C4-2B (cell line): ENCODE measurements around the gene NES.

Experiments used
- H3K27ac ChIP-seq: fragments of 450-650 bp; 2 replicates; pipeline ENCODE4 v1.5.1; 2017
- ZFX ChIP-seq: fragments of 450-650 bp; IDR thresholded peaks from 2 replicates; pipeline ENCODE4 v1.6.1; 2017
- TF ChIP-seq, protein P1 (sequence below): fragments of 450-650 bp; conservative IDR thresholded peaks from 2 replicates; pipeline ENCODE4 v1.5.1; 2017; ENCODE audit warnings: mild to moderate bottlenecking

Gene NES

DNA sequence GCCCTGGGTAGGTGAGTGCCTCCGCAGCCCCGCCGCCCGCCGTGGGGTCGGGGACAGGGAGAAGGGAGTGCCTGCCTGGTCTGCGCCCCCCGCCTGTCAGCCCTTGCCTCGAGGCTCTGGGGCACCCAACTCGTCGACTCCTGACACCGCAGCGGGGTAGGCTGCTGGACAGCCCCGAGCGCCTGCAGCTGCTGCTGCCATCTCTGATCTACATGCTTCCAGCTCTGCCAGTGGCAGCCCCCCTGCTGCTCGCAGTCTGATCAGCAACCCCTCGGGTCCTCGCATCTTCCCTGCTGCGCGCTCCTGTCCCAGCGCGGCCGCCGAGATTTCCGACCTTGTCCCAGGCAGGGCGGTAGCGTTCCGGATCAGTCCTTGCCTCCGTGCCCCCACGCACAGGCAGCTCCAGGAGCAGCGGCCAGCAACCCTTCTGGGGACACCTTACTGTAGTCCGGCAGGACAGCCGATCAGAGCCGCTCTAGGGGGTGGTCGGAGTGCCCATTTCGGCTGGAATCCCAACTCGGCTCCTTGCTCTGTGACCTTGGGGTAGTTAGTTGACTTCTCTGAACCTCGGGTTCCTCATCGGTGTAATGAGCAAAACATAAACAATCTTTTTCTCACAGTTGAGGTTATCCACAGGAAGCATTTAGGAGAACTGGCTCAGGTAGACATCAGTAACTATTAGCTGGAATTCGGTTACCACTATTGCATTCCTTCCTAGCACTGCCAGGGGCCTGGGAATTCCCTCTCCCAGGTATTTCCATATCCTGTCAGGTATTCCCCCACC, 34.8 kb downstream of the NES start:
- no peak overlapping the region for H3K27ac ChIP-seq
- TF ChIP-seq ZFX: no peak
- TF ChIP-seq, protein P1, sequence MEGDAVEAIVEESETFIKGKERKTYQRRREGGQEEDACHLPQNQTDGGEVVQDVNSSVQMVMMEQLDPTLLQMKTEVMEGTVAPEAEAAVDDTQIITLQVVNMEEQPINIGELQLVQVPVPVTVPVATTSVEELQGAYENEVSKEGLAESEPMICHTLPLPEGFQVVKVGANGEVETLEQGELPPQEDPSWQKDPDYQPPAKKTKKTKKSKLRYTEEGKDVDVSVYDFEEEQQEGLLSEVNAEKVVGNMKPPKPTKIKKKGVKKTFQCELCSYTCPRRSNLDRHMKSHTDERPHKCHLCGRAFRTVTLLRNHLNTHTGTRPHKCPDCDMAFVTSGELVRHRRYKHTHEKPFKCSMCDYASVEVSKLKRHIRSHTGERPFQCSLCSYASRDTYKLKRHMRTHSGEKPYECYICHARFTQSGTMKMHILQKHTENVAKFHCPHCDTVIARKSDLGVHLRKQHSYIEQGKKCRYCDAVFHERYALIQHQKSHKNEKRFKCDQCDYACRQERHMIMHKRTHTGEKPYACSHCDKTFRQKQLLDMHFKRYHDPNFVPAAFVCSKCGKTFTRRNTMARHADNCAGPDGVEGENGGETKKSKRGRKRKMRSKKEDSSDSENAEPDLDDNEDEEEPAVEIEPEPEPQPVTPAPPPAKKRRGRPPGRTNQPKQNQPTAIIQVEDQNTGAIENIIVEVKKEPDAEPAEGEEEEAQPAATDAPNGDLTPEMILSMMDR: no peak

DNA sequence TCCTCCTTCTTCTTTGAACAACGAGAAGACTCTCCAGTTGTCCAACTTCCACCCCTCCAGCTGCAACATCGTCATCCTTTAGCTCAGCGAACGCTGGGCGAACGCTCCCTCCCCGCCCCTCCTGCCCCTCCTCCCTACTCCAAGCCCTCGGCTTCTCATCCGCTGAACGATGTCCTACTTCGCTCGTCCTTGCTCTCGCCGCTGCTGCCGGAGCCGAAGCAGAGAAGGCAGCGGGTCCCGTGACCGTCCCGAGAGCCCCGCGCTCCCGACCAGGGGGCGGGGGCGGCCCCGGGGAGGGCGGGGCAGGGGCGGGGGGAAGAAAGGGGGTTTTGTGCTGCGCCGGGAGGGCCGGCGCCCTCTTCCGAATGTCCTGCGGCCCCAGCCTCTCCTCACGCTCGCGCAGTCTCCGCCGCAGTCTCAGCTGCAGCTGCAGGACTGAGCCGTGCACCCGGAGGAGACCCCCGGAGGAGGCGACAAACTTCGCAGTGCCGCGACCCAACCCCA, 35.4 kb downstream of the NES start, which contains the start of gene BCAN:
Gene BCAN (plus strand): TSS at position 357 of the 504 bp plus-strand sequence. CDS start 3,938 bp downstream, outside the sequence.
- H3K27ac ChIP-seq: no peak within 1 kb of the TSS
- TF ChIP-seq, protein P1: no peak
- TF ChIP-seq ZFX: no peak

DNA sequence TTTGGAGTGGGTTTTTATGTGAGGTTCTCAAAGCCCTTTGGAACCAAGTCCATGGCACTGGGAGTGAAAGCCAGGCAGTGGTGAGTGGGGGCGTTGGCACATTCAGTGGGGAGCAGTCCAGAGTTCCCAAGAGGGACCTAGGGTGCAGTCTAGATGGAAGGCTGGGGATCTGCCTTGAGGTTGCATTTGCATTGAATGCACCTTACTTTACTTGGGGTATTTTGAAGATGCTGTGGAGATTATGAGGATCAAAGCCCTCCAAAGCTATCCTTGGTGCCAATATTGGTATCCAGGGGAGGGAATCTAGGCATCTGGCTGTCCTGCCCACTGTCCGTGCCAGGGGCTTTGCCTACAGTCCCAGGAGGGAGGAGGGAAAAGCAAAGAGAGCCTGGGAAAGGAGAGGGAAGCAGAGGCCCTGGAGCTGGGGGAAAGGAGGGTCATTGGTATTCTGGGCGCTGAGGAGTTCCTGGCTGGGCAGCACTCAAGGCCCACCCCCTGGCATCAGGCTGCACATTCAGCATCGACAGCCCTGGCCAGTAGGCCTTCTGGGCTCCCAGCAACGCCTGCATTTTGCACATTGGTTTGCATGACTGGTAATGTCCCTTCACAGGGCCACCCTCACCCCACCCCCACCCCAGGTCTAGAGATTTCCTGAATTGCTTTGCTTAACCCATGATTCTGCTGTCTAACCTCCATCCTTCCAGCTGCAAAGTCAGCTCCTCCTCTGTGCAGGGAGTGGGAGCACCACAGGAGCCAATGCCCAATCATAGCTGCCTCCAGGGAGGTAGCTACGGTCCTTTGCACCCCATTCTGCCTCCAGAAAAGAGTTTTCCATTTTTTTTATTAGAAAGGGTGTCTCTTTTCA, 36.1 kb downstream of the NES start:
- no peak overlapping the region for H3K27ac ChIP-seq
- TF ChIP-seq ZFX: no peak
- TF ChIP-seq, protein P1: no peak

DNA sequence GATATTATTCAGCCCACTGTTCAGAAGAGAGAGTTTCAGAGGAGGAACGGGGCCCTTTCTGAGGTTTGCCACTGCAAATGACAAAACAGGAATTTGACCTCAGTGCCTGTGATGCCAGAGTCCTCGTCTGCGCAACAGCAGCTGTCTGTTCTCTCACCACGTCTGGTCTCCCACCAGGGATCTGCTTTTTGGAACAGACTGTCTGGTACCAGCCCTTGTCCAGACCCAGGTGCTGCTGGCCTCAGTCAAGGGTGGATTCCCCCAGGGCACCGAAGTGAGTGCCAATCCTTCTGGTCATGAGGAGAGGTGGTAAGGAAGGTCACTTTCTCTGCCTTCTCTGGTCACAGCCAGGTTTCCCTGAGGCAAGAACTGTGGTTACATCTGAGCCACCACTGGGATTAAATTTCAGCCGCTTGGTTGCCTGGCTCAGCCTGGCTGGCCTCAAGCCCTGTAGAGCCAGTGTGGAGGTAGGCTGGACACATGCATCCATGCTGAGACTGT, 37.6 kb downstream of the NES start:
- no peak for TF ChIP-seq ZFX
- TF ChIP-seq, protein P1: no peak
- no peak overlapping the region for H3K27ac ChIP-seq

DNA sequence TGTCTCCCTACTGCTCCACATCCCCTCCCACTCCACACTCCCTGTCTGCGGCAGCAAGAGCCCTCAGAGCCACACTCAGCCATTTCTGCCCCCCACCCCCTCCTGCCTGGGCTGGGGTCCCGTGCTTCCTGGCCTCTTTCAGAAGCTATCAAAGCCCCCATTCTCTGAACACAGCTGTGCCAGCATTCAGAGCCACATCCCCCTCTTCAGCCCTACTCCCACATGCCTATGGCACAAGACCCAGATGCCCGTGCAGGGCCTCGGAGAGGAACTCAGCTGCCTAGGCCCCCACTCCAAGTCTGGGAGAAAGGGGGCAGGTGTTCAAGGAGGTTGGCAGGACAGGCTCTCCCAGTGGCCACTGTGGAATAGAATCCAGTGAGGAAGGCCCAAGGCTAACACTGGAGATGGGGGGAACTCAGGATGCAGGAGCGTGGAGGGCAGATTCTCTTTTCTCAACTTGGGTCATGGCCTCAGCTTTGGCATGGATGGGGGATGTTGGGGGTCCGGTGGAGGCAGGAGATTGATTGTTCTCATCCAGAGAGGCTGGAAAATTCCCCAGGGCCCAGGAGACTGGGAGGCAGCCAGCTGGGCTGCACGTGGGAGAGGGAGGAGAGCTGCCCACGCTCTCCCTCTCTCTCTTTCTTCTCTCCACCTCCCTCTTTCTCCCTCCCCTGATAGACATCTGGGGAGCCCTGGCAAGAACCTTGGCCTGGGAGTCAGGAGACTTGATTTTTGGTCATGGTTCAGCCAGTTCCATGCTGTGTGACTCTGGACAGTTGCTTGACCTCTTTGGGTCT, 38.8 kb downstream of the NES start:
- no peak overlapping the region for H3K27ac ChIP-seq
- no peak for TF ChIP-seq ZFX
- TF ChIP-seq, protein P1: no peak

DNA sequence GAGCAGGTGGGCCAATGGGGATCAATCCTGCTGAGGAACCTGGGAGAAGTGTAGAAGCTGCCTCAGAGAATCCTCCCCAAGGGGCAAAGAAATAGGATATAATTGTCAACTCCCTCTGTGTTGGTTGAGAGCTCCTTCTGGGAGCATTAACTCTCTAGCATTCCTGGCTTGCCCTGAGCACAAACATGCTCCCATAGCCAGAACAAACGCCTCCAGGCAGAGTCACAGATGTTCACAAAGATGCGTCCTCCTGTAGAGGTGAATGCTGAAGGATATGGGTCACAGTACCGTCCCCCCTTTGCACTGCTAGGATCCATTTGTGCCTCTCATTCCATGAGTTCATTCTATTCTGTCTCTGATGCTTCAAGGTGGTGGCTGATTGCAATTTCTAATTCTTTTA, 44.9 kb downstream of the NES start:
- TF ChIP-seq, protein P1: no peak
- no peak for TF ChIP-seq ZFX
- no peak overlapping the region for H3K27ac ChIP-seq
